Activated CD8-positive, alpha-beta memory T cell treated with anti-CD3 and anti-CD28 coated beads, Interleukin-2, amount 50 U/mL, for 48 hours (primary cell): ENCODE measurements around the gene CAMTA1.
"Not testable (repeated sequence)": the region's sequence is repeated elsewhere in the genome, so short reads cannot be mapped to it uniquely, and the experiment has no call there.

Source experiments
- DNase-seq: peaks from one replicate; pipeline ENCODE4 v3.0.0-alpha.2; 2020

CAMTA1 gene

GRCh38 chr1:7592120-7592798 lies 807.0 kb downstream of the CAMTA1 start:
- DNase-seq = no peak

GRCh38 chr1:7594002-7594713 lies 808.9 kb downstream of the CAMTA1 start:
- no peak for DNase-seq

GRCh38 chr1:7594714-7595295 lies 809.6 kb downstream of the CAMTA1 start:
- DNase-seq = no peak

GRCh38 chr1:7595336-7595735 lies 810.1 kb downstream of the CAMTA1 start:
- no peak for DNase-seq

GRCh38 chr1:7596126-7596965 lies 811.1 kb downstream of the CAMTA1 start:
- DNase-seq = no peak

- DNase-seq = not testable (repeated sequence)
Measured at GRCh38 chr1:7598058-7598457, 812.8 kb downstream of the CAMTA1 start.

GRCh38 chr1:7604906-7605305 lies 819.7 kb downstream of the CAMTA1 start:
- DNase-seq = not testable (repeated sequence)

GRCh38 chr1:7606096-7606495 lies 820.8 kb downstream of the CAMTA1 start:
- DNase-seq = no peak

- no peak for DNase-seq
Measured at GRCh38 chr1:7607097-7607496, 821.8 kb downstream of the CAMTA1 start.

- no peak for DNase-seq
Measured at GRCh38 chr1:7608628-7609305, 823.5 kb downstream of the CAMTA1 start.

- no peak for DNase-seq
Measured at GRCh38 chr1:7609311-7609994, 824.2 kb downstream of the CAMTA1 start.

- no peak for DNase-seq
Measured at GRCh38 chr1:7610106-7610731, 825.0 kb downstream of the CAMTA1 start.

GRCh38 chr1:7610936-7611335 lies 825.7 kb downstream of the CAMTA1 start:
- DNase-seq = no peak

- no peak for DNase-seq
Measured at GRCh38 chr1:7611421-7612010, 826.3 kb downstream of the CAMTA1 start.

- DNase-seq = no peak
Measured at GRCh38 chr1:7613106-7613850, 828.0 kb downstream of the CAMTA1 start.

GRCh38 chr1:7613851-7614205 lies 828.6 kb downstream of the CAMTA1 start:
- DNase-seq = no peak

GRCh38 chr1:7614576-7615074 lies 829.4 kb downstream of the CAMTA1 start:
- DNase-seq = no peak

- DNase-seq = no peak
Measured at GRCh38 chr1:7615138-7615537, 829.9 kb downstream of the CAMTA1 start.

GRCh38 chr1:7616076-7616832 lies 831.0 kb downstream of the CAMTA1 start:
- peak; percentile 62 for DNase-seq

- no peak for DNase-seq
Measured at GRCh38 chr1:7616953-7617352, 831.7 kb downstream of the CAMTA1 start.
